Keratinocyte (primary cell): Measurements from ENCODE around the gene CLMN.

Source experiments
- CTCF ChIP-seq, 3 experiments: IDR thresholded peaks in 1 of 3; conservative IDR thresholded peaks in 1 of 3; optimal IDR thresholded peaks in 1 of 3; 2 replicates in 2 of 3; 3 replicates in 1 of 3; pipeline versions ENCODE3 to v1.5.1; 2011; ENCODE audit warnings: low read length in 3 of 3, mild to moderate bottlenecking in 3 of 3, moderate library complexity in 2 of 3, control low read depth in 1 of 3, inconsistent platforms in 1 of 3; ENCODE audit not compliant: insufficient read depth in 2 of 3; ENCODE audit errors: extremely low read depth in 1 of 3
- EZH2 ChIP-seq: IDR thresholded peaks from one replicate; pipeline ENCODE4 v1.6.1; 2012; ENCODE audit warnings: inconsistent platforms, mild to moderate bottlenecking, low read length, moderate library complexity

- TF ChIP-seq CTCF (optimal IDR thresholded peaks at IDR 0.05 in 1 of 3, IDR thresholded peaks at IDR 0.05 in 1 of 3, conservative IDR thresholded peaks at IDR 0.05 in 1 of 3; ENCODE audit: extremely low read depth in 1 of 3, insufficient read depth in 2 of 3, low read length in 3 of 3): no peak
- TF ChIP-seq EZH2: no peak
Measured at GRCh38 chr14:95144849-95145248, 174.9 kb downstream of the CLMN start.
